Hepatocyte (in vitro differentiated cells): Measurements from ENCODE around the gene HS3ST5.

Experiments
- EZH2 ChIP-seq: fragments of 200-600 bp; sonication (generic); IDR thresholded peaks from 2 replicates; pipeline ENCODE4 v1.6.1; 2016; ENCODE audit warnings: antibody characterized with exemption, mild to moderate bottlenecking, borderline replicate concordance
- TF ChIP-seq, protein P1 (sequence below): fragments of 200-600 bp; sonication (generic); IDR thresholded peaks from 2 replicates; pipeline ENCODE4 v1.5.1; 2016; ENCODE audit warnings: antibody characterized with exemption, mild to moderate bottlenecking; ENCODE audit not compliant: poor library complexity

DNA sequence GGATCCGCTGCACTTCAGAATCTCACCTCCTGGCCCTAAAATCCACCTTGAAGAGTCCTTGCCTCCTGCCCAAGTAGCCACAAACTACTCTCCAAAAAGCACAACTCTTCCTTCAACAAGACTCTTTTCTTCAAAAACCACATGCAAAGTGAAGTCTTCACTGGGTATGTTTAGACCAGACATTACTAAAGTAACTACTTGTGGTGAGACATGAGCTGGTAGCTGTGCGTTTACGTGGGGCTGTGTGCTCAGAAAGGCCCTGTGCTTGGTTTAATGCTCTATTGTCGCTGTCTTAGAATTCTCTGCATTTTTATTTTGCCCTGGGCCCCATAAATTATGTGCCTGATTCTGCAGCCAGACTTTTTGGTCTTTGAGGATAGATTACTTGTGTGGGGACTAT lies 267.5 kb downstream of the HS3ST5 start:
- TF ChIP-seq, protein P1, sequence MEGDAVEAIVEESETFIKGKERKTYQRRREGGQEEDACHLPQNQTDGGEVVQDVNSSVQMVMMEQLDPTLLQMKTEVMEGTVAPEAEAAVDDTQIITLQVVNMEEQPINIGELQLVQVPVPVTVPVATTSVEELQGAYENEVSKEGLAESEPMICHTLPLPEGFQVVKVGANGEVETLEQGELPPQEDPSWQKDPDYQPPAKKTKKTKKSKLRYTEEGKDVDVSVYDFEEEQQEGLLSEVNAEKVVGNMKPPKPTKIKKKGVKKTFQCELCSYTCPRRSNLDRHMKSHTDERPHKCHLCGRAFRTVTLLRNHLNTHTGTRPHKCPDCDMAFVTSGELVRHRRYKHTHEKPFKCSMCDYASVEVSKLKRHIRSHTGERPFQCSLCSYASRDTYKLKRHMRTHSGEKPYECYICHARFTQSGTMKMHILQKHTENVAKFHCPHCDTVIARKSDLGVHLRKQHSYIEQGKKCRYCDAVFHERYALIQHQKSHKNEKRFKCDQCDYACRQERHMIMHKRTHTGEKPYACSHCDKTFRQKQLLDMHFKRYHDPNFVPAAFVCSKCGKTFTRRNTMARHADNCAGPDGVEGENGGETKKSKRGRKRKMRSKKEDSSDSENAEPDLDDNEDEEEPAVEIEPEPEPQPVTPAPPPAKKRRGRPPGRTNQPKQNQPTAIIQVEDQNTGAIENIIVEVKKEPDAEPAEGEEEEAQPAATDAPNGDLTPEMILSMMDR = no peak
- TF ChIP-seq EZH2 = no peak
